Liver (tissue), 9 donors: ENCODE measurements around the gene JAM3. TPM values are rescaled to one million over a fixed set of nuclear protein-coding genes. Genes with fewer than 3 reads are reported as not detected.

Source experiments
- DNase-seq: peaks from one replicate; pipeline ENCODE4 v3.0.0-alpha.2; 2017; ENCODE audit warnings: low spot score
- H3K27ac ChIP-seq, 2 donors: one replicate each; pipeline ENCODE4 v1.7.0; 2013; ENCODE audit warnings: inconsistent platforms in 2 of 2, low read length in 2 of 2, control low read depth in 1 of 2, low read depth in 1 of 2, mild to moderate bottlenecking in 1 of 2
- H3K27me3 ChIP-seq, 4 donors: one replicate each; pipeline versions ENCODE4 v1.6.1 to v1.7.0; 2013; ENCODE audit warnings: low read length in 3 of 4, inconsistent platforms in 1 of 4, mild to moderate bottlenecking in 1 of 4, moderate library complexity in 1 of 4; ENCODE audit not compliant: control insufficient read depth in 4 of 4, insufficient read depth in 4 of 4
- H3K36me3 ChIP-seq, 4 donors: one replicate each; pipeline versions ENCODE4 v1.6.1 to v1.7.0; 2013; ENCODE audit warnings: low read length in 3 of 4, mild to moderate bottlenecking in 3 of 4, low read depth in 1 of 4, moderate library complexity in 1 of 4; ENCODE audit not compliant: control insufficient read depth in 4 of 4, insufficient read depth in 3 of 4
- H3K4me1 ChIP-seq, 4 donors: one replicate each; pipeline versions ENCODE4 v1.6.1 to v1.7.0; 2013; ENCODE audit warnings: low read length in 3 of 4, mild to moderate bottlenecking in 3 of 4, moderate library complexity in 1 of 4; ENCODE audit not compliant: control insufficient read depth in 4 of 4, insufficient read depth in 4 of 4
- H3K4me3 ChIP-seq, 3 donors: one replicate each; pipeline versions ENCODE4 v1.6.1 to v1.7.0; 2013; ENCODE audit warnings: low read length in 3 of 3, control low read depth in 1 of 3, low read depth in 1 of 3, mild to moderate bottlenecking in 1 of 3
- H3K9ac ChIP-seq, 2 donors: one replicate each; pipeline ENCODE4 v1.7.0; 2013; ENCODE audit warnings: low read length in 2 of 2, mild to moderate bottlenecking in 2 of 2, moderate library complexity in 2 of 2, control low read depth in 1 of 2, low read depth in 1 of 2
- H3K9me3 ChIP-seq, 4 donors: one replicate each; pipeline versions ENCODE4 v1.6.1 to v1.7.0; 2013; ENCODE audit warnings: low read length in 3 of 4; ENCODE audit not compliant: control insufficient read depth in 4 of 4
- CTCF ChIP-seq: fragments of 150-350 bp; IDR thresholded peaks from 2 replicates; pipeline ENCODE4 v1.5.1; 2017; ENCODE audit warnings: improper control_type of control experiment, low read depth, low read length; ENCODE audit not compliant: missing input control
- EGR1 ChIP-seq, 2 donors: IDR thresholded peaks; 2 replicates each; pipeline ENCODE4 v1.6.1; 2016 to 2018; ENCODE audit warnings: antibody characterized with exemption in 2 of 2, low read depth in 2 of 2
- FOXA2 ChIP-seq: IDR thresholded peaks from 2 replicates; pipeline ENCODE4 v1.6.1; 2016; ENCODE audit warnings: antibody characterized with exemption
- HNF4A ChIP-seq, 2 donors: conservative IDR thresholded peaks; 2 replicates each; pipeline ENCODE4 v1.6.1; 2016; ENCODE audit warnings: antibody characterized with exemption in 2 of 2, mild to moderate bottlenecking in 2 of 2
- JUND ChIP-seq, 2 donors: IDR thresholded peaks; 2 replicates each; pipeline ENCODE4 v1.6.1; 2016; ENCODE audit warnings: antibody characterized with exemption in 2 of 2
- NR2F2 ChIP-seq: IDR thresholded peaks from 2 replicates; pipeline ENCODE4 v1.6.1; 2016; ENCODE audit warnings: antibody characterized with exemption
- REST ChIP-seq: IDR thresholded peaks from 2 replicates; pipeline ENCODE4 v1.6.1; 2016; ENCODE audit warnings: antibody characterized with exemption, mild to moderate bottlenecking
- SP1 ChIP-seq: IDR thresholded peaks from 2 replicates; pipeline ENCODE4 v1.6.1; 2018; ENCODE audit warnings: antibody characterized with exemption, mild to moderate bottlenecking
- TAF1 ChIP-seq: conservative IDR thresholded peaks from 2 replicates; pipeline ENCODE4 v1.6.1; 2016; ENCODE audit warnings: antibody characterized with exemption, mild to moderate bottlenecking
- YY1 ChIP-seq: IDR thresholded peaks from 2 replicates; pipeline ENCODE4 v1.6.1; 2016; ENCODE audit warnings: antibody characterized with exemption, mild to moderate bottlenecking
- WGBS: extraction: QIAGEN DNeasy Blood & Tissue Kit; methylation state at CpG from one replicate; pipeline ENCODE4 v1.1.7; 2013; 5-methylcytosine and 5-hydroxymethylcytosine counted together
- polyA plus RNA-seq, 2 donors: library from polyadenylated mRNA; stranded (reverse) in 1 of 2; unstranded in 1 of 2; fragments of 200-250 nt in 1 of 2; fragments of >200 nt in 1 of 2; fragmentation: Nextera tagmentation in 1 of 2; extraction: Ambion mirVana in 1 of 2; gene quantifications; one replicate each; pipeline versions ENCODE4 v1.2.1 to v1.2.3, GENCODE V29; 2013 to 2015
- total RNA-seq, 2 donors: library from RNA; depleted of rRNA; stranded (reverse); fragments of >200 nt; gene quantifications; one replicate each; pipeline ENCODE4 v1.2.3, GENCODE V29; 2014
- TF ChIP-seq, protein P1 (sequence below): IDR thresholded peaks from 2 replicates; pipeline ENCODE4 v1.6.1; 2016; ENCODE audit warnings: antibody characterized with exemption
- TF ChIP-seq, protein P2 (sequence below): IDR thresholded peaks from 2 replicates; pipeline ENCODE4 v1.6.1; 2016; ENCODE audit warnings: antibody characterized with exemption
- donor health status: healthy.
- donor health status: healthy.
- donor health status: healthy.
- donor health status: healthy.
- donor health status: healthy.

The JAM3 gene
- total and polyA plus RNA-seq, 4 donors, result 1.6 to 4.3 (median 2.1) TPM

- TF ChIP-seq REST (no peak), TAF1 (no peak), JUND (IDR thresholded peaks at IDR 0.05) (no peak), YY1 (no peak), NR2F2 (no peak), CTCF (no peak), FOXA2 (no peak)
Measured at GRCh38 chr11:134116210-134116609, 47.3 kb downstream of the JAM3 start (continued).

- Histone ChIP-seq H3K4me1 (no peaks in the 10 kb centered on the region), H3K9me3 (no peaks in the 10 kb centered on the region), H3K27ac (no peak overlapping the region), H3K4me3 (no peak overlapping the region), H3K36me3 (no peaks in the 10 kb centered on the region), H3K9ac (no peak overlapping the region), H3K27me3 (no peaks in the 10 kb centered on the region)
- TF ChIP-seq JUND (IDR thresholded peaks at IDR 0.05) (no peak), EGR1 (IDR thresholded peaks at IDR 0.05; ENCODE audit: low read depth in 2 of 2) (no peak), SP1 (no peak), CTCF (no peak)
- no peak for DNase-seq
Measured at GRCh38 chr11:134118006-134118405, 49.1 kb downstream of the JAM3 start.

DNA sequence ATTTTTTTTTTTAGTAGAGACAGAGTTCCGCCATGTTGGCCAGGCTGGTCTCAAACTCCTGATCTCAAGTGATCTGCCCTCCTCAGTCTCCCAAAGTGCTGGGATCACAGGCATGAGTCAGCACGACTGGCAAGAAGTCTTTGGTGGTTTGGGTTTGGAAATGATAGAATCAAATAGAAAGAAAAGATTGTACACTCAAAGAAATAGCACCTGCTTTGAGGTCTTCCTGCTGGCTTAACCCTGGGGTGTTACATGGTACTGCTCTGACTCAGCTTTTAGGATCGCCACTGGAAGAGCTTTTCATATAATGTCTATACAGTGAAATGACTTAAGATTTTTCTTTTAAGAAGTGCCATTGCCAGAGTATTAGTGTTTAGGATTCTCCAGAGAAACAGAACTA is 50.2 kb downstream of the JAM3 start:
- TF ChIP-seq NR2F2 (no peak), JUND (IDR thresholded peaks at IDR 0.05) (no peak), SP1 (no peak), HNF4A (conservative IDR thresholded peaks at IDR 0.05) (no peak)
- TF ChIP-seq, protein P1, sequence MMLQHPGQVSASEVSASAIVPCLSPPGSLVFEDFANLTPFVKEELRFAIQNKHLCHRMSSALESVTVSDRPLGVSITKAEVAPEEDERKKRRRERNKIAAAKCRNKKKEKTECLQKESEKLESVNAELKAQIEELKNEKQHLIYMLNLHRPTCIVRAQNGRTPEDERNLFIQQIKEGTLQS, result no peak
- TF ChIP-seq, protein P2, sequence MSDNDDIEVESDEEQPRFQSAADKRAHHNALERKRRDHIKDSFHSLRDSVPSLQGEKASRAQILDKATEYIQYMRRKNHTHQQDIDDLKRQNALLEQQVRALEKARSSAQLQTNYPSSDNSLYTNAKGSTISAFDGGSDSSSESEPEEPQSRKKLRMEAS, result no peak
- DNase-seq, result no peak
- H3K9me3 ChIP-seq, result no peaks in the 10 kb centered on the region
- no peaks in the 10 kb centered on the region for H3K36me3 ChIP-seq
- no peaks in the 10 kb centered on the region for H3K27me3 ChIP-seq
- WGBS, result 89% methylated on average over 3 of the region's 3 CpGs
- H3K4me3 ChIP-seq, result no peak overlapping the region
- no peaks in the 10 kb centered on the region for H3K4me1 ChIP-seq
- no peak overlapping the region for H3K9ac ChIP-seq
- H3K27ac ChIP-seq, result no peak overlapping the region
